ENCODE measurements around the gene PCNA.

GRCh38 chr20:5156675-5157448 lies 37.1 kb upstream of the PCNA start:
- TF ChIP-seq POLR2A (IDR thresholded peaks at IDR 0.05; ENCODE audit: low read depth, low read length) (no peak), CBX5 (IDR thresholded peaks at IDR 0.05; ENCODE audit: low read depth) (no peak), REST (IDR thresholded peaks at IDR 0.05; ENCODE audit: low read depth, low read length) (no peak)
